Activated CD4-positive, alpha-beta T cell treated with anti-CD3 and anti-CD28 coated beads for 4 hours (primary cell): Measurements from ENCODE around the gene ZNF774.
"Not testable (repeated sequence)": the region's sequence is repeated elsewhere in the genome, so short reads cannot be mapped to it uniquely, and the experiment has no call there.

Experiments used
- DNase-seq, 2 donors: peaks; one replicate each; pipeline ENCODE4 v3.0.0-alpha.2; 2020

Gene ZNF774

DNA sequence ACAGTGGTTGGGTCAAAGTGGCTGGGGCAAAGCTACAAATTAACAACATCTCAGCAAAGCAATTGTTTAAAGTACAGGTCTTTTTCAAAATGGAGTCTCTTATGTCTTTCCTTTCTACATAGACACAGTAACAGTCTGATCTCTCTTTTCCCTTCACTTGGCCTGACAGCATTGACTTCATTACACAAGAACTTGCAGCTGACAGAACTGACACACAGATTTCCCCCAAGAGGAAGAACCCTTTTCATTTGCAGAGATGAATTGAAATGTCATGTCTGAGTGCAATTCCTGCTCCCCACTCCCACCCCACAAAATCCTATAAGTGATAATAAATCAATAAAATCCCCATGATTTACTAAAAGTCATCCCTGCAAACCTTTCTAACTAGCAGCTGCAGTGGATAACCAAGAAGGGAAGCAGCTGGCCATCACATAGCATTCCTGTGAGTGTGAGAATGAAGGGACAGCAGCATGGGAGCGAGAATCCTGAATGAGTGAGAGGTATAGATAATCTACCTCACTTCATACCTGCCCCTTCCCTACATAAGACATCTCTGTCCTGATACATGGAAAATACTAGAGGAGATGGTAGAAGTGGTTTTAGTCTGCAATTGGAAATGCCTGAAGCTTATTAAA is 4.5 kb upstream of the ZNF774 start:
- DNase-seq: not testable (repeated sequence)

DNA sequence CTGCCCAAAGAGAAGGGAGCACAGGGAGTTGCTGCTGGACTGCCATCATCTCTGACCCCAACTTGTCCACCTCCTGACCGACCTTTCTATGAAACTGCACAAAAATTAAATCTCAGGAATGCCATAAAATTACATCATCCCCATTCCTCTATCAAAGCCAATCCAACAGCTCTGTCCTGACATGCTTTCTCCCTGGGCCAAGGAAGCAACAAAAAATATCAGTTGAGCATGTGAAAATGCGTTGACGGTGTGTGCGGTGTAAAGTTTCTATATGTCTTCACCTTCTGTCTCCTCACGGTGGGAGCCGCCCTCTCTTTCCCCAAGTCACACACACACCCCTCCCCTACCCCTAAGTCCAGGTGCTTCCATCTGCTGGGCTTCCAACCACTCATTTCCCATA is 3.6 kb upstream of the ZNF774 start:
- no peak for DNase-seq

DNA sequence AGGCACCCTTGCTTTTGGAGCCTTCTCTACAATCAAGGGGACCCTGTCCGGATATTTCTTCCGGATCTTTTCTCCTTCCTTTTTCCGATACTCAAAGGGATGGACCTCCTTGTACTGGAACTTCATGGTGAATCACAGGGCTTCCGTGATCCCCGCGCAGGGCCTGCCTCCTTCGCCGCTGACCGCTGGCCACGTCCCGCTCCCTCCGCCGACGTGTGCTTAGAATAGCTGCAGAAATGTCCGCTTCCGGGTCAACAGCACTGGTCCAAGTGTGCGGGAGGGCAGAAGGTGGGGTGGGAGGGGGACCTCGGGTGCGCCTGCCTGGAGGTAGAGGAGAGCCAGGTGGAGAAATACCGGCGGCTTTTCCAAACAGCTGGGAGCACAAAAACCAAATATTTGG is 3.0 kb upstream of the ZNF774 start:
- DNase-seq: no peak

DNA sequence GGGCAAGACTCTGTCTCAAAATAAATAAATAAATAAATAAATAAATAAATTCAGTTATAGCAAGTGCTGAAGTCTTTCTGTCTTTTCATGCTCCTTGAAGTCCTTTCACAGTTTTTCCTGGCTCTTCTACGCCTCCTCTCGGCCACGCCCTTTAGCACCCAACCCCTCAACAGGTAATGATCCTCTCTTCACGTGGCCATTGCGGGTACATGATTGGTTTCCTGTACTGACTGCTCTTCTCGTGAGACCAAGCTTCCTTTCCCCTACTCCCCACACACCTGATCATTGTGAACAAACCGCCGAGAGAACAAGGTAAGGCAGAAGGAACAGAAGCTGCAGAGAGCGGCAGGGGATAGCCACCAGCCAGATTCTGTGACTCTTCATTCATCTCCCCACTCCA is 2.3 kb upstream of the ZNF774 start:
- no peak for DNase-seq

DNA sequence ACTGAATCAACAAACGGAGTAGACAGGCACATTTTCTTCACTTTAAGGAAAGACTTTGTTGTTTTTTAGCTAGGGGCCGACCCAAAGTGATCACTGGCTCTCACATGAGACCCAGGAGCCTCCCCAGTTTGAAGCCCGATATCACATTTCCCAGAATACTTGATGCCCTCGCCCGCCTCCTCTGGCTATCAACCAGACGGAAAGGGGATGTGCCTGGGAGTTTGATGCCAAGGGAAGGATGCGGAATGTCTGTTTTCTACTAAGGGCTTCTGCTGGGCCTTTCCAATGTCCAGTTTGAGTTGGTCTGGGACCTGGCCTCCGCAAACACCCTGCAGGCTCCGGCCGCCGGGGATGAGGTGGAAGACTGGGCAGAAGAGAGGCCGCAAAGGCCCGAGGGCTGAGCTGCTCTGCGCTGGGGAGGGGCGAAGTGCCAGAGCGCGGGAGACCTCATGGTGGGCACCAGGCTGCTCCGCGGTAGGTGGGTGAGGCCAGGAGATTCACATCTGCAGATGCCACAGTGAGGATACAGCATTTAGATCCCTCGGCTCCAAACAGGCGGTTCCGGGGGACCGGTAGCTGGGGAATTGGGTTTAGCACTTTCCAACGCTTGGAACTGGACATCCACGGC is 491 bp upstream of the ZNF774 start:
- no peak for DNase-seq

DNA sequence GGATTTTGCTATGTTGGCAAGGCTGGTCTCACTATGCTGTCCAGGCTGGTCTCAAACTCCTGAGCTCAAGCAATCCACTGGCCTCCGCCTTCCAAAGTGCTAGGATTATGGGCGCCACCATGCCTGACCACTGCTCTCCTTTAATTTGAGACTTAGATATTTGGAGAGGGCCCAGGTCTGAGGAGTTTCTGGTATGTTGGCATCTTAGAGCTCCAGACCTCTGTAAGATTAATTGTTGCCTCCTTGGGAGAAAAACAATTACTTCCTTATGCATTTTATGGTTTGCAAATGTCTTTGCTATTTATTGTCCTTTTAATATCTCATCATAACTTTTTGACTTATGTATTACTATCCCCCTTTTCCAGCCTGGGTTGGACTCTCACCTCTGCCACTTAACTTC is 2.9 kb downstream of the ZNF774 start:
- DNase-seq: no peak

DNA sequence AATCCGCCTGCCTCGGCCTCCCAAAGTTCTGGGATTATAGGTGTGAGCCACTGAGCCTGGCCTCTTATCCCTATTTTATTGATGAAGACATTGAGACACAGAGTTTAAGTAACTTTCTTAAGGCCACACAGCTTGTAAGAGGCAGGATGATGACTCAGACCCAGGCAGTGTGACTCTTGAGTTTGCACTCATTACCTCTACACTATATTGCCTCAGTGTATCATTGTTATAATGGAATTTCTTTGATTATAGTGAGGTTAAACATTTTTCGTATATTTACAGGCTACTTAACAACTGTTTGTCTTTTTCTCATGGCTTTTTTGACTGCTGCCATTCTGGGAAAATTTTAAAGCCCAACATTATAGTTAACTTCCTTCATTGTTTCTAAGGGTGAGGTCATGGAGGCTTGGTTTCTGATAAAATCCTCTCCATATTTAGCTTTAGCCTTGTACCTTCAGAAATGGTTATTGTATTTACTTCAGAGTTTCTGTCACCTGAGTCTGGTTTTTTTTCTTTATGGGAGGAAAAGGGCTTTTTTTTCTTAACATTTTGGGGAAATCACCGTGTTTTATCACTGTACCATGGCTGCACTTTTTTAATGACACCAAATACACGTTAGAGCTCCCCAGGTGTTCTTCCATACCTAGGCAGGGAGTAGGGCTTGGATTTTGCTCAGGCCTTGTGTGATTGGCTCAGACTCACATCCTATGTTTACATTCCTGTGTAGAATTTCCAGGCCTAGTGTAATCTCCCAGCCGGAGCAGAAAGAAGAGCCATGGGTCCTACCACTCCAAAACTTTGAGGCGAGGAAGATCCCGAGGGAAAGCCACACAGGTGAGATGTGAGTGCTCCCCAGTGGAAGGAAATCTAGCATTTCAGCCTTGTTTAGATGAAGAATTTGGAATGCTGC is 6.3 kb downstream of the ZNF774 start:
- DNase-seq: no peak

DNA sequence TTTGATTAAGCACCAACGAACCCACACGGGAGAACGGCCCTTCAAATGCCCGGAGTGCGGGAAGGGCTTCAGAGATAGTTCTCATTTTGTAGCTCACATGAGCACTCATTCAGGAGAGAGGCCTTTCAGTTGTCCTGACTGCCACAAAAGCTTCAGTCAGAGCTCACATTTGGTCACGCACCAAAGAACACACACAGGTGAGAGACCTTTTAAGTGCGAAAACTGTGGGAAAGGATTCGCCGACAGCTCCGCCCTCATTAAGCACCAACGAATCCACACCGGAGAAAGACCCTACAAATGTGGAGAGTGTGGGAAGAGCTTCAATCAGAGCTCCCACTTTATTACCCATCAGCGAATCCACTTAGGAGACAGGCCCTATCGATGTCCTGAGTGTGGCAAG is 8.7 kb downstream of the ZNF774 start:
- no peak for DNase-seq

DNA sequence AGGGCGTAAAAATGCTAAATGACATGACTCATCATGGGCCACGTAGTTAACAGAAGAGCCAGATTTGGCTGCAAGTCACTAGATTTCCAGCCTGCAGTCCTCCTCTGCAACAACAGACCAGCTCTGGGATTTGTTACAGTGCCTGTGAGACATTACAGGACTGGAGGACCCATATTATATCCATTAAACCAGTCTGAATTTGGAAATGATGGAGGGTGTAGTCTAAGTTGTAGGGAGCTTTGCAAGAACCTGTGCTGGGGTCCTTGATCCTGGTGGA is 10.8 kb downstream of the ZNF774 start:
- DNase-seq: no peak

DNA sequence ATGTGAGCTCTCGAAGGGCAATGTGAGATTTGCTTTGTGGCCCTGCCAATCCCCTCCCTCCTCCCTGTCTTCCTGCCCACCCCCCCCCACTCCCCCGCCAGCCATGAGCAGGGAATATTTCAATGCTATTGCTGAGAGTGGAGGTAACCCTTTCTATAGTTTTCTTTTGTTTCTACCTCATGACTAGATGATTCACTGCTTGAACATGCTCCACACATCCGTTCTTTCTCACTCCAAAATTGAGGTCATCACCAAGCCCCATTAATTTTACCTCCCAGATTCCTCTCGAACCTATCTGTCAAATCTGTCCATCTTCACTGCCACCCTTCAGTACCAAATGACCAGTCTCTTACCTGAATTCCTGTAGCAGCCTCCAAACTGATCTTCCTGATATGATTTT is 12.2 kb downstream of the ZNF774 start:
- DNase-seq: no peak

DNA sequence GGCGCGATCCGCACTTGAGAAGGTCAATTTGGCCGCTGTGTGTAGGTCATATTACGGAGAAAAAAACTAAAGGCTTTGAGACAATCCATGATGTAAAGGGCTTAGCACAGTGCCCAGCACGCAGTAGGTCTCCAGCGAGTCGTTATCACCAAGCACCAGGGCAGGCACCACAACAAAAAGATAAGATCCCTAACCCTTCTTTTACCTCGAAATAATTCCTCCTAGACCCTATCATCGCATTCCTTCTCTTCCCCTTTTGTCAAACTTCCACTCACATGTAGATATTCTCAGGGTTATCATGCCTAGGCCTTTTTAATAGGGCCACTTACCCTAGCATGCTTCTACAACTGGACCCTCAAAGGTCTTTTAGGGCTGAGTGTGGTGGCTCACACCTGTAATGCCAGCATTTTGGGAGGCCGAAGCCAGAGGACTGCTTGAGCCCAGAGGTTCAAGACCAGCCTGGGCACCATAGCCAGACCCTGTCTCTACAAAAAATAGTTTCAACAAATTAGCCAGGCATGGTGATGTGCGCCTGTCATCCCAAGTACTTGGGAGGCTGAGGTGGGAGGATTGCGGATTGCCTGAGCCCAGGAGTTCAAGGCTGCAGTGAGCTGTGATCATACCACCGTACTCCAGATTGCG is 13.5 kb downstream of the ZNF774 start:
- no peak for DNase-seq

DNA sequence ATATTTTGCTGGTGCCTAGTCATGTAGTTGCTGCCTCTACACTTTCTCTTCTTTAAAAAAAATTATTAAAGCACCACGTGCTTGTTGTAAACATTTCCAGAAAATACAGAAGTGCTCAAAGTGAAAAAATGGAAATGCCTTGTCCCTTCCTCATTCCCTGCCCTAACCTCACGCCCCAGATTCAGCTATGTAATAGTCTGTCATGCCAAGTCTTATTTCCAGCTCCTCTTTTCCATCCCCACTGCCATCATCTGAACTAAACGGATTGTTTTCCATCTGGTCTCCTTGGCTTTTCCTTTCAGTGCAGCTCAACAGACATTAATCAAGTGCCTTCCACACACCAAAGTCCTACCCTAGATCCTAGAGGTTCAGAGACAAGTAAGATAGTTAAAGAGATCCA is 15.5 kb downstream of the ZNF774 start:
- no peak for DNase-seq

DNA sequence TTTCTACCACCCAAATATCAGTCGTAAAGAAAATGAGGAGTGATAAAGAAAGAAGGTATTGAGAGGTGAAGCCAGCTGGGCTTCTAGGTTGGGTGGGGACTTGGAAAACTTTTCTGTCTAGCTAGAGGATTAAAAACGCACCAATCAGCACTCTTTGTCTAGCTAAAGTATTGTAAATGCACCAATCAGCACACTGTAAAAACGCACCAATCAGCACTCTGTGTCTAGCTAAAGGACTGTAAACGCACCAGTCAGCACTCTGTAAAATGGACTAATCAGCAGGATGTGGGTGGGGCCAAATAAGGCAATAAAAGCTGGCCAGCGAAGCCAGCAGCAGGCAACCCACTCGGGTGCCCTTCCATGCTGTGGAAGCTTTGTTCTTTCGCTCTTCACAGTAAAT is 23.0 kb downstream of the ZNF774 start:
- no peak for DNase-seq

DNA sequence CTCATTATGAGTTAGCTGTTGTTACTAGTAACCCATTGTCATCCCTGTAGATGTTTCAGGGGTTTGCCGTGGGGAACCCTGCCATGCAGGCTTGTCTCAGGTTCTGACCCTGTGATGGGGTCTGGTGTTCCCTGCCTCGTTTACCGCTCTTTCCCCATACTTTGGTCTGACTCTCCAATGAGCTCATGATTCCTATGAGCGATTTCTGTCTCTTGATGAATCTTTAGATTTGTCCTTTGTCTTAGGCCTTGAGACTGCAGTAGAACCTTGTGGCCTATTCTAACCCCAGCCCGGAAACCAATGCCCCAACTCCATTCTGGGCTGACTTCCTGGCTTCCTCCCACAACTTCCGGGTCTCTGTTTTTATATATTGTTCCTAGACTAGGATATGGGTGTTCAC is 24.7 kb downstream of the ZNF774 start:
- peak; percentile 50 to 54 for DNase-seq

DNA sequence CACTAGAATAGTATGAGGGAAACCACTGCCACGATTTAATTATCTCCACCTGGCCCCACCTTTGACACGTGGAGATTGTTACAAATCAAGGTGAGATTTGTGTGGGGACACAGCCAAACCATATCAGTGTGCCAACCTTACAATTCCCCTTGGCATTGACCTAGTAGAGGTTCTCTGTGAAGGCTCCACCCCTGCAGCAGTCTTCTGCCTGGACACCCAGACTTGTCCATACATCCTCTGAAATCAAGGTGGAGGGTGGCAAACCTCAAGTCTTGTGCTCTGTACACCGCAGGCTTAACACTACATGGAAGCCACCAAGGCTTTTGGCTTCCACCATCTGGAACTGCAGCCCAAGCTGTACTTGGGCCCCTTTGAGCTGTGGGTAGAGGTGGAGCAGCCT is 27.2 kb downstream of the ZNF774 start:
- DNase-seq: no peak

DNA sequence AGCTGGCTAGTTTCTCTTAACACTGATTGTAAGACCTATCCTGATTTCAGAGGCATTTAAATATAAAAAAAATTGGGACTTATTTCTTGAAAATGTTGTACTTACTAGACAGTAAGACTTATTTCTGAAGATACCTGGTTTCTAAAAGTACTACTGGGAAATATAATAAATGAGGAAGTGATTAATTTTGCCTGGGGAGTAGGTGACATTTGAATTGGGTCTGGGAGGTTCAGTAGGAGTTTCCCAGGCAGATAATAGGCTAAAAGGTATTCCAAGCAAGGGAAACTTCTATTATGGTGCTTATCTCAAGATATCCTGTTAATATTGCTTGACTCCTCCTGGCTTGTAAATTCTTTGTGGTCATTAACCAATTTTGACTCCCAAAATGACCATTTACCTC is 29.4 kb downstream of the ZNF774 start:
- no peak for DNase-seq

DNA sequence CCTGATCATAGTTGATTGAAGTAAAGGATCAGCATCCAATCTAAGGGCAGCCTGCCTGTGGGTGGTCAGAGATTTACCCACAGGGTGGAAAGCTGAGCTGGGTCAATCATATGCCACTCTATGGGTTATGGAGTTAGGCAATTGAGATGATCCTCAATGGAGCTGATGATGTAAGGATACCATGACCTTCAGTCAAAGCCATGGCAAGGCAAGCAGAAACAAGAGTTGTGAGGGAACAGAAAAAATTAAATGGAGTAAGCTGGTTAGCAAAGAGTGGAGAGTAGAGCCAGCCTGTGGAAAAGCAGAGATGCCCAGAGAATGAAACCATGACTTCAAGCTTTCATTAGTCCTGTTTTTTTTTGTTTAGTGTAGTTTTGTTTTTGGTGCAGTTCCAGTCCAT is 30.2 kb downstream of the ZNF774 start:
- no peak for DNase-seq

DNA sequence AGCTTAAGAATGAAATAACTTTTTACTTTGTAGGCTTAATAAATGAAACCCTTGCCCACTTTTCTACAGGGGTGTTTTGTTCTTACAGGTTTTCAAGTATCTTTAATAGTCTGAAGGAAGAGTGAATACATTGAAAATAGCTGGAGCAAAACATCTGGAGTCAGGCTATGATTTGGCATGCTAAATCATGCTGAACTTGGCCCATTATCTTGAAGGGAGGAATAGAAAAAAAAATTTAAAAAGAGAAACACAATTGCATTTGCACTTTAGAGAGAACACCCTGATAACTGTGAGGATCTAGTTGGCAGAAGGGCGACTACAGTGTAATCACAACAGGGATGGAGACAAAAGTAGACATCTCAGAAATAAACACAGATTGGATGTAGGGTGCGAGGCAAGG is 34.1 kb downstream of the ZNF774 start:
- no peak for DNase-seq

DNA sequence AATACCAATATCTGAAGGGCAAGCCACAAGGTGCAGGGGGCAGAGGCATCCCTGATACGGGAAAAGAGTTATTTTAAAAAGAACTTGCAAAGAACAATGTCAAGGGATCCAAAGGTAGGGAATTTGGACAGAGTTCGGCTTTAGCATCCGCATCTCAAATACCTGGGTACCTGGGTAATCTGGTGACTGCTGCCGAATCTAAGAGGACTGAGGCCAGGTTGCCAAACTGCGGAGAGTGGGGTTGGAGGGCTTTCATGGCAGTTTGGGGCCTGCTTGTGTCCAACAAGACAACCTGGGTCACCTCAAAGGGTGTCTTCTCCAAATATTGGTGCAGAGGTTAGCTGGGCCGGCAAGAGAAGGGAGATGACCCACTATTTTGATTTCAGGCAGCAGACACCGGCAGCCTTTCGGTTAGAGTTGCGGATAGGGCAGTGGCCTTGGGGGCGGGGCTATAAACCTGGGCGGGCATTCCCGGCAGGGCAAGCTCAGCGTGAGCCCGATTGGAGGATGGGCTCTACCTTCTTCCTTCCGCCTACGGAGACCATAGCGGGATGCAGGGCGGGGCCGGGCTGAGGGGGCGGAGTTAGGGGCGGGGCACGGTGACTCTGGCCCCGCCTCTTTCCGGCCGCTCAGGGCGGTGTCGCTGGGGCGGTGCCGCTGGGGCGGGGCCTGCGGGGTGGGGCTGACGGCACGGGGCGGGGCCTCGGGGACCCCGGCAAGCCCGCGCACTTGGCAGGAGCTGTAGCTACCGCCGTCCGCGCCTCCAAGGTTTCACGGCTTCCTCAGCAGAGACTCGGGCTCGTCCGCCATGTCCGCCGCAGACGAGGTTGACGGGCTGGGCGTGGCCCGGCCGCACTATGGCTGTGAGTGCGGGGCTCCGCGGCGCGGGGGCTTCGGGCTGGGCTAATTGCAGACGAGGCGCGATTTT is 35.7 kb downstream of the ZNF774 start, which contains the start of gene IQGAP1:
TSS of gene IQGAP1 (plus strand) at position 709 of the 928 bp plus-strand sequence. CDS start at position 809, 100 bp downstream.
- DNase-seq: peak; percentile 96 to 97

DNA sequence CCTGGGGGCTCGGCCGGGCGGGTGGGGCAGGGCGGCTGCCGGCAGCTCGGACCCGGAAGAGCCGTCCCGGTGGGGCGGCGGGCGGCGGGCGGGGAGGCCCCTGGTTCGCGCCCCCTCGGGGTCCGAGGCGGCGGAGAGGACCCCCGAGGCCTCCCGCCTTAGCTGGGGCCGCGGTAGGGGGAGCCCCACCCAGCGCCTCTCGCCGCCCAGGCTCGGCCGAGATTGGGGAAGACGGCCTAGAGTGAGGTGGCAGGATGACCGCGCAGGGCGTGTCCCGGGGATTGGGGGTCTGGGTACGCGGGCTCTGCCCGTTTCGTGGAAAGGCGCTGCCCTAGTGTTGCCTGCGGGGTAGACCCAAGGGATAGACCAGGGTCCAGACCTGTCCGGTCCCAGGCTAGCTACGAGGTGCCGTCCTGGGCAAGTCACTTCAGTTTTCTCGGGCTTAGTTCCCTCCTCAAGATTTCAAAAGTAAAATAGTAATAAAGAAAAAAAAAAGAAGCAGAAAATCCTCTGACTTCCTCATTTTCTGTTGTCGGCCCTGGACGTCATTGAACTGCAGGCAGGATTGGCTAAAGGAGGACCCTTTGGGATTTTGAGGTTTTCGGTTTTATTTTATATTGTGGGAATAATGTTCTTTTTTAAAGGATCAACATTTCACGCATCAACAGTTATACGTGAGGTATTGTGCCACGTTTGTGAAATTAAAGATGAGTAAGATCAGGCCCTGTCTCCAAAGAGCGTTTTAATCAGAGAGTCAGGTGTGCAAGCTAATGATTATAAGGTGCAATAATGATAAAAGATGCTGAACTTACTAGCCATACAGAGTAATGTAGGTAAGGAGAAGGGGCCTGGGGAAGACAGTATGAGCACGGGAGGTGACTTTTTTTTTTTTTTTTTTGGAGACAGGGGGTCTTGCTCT is 36.6 kb downstream of the ZNF774 start:
- peak; percentile 38 to 41 for DNase-seq

DNA sequence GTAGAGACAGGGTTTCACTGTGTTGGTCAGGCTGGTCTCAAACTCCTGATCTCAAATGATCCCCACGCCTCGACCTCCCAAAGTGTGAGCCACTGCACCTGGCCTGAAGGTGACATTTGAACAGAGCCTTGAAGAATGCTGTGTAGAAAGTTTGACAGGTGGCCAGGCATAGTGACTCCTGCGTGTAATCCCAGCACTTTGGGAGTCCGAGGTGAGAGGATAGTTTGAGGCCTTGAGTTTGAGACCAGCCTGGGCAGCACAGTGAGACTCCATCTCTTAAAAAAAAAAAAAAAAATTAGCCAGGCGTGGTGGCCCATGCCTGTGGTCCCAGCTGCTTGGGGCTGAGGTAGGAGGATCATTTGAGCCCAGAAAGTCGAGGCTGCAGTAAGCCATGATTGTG is 37.4 kb downstream of the ZNF774 start:
- no peak for DNase-seq
